ENCODE results near the gene SACM1L.

Gene SACM1L

GRCh38 chr3:45749880-45750279 lies 60.7 kb downstream of the SACM1L start:
- H3K9me3 ChIP-seq (ENCODE audit: insufficient read depth, low read length, severe bottlenecking) = no peaks in the 10 kb centered on the region
- DNase-seq = no peak
- H2AFZ ChIP-seq (ENCODE audit: low read depth, low read length) = no peak overlapping the region
- H4K20me1 ChIP-seq (ENCODE audit: insufficient read depth, low read length) = no peaks in the 10 kb centered on the region; the same call in 1 of the 2 replicates
- ATAC-seq (ENCODE audit: insufficient read depth, low read depth) = no peak
- no peaks in the 10 kb centered on the region for H3K79me2 ChIP-seq (ENCODE audit: insufficient read depth, low read length)
- no peak overlapping the region for H3K9ac ChIP-seq (ENCODE audit: low read depth, low read length)
- H3K27ac ChIP-seq (ENCODE audit: low read length) = no peak overlapping the region
- no peak overlapping the region for H3K4me3 ChIP-seq (ENCODE audit: low read depth in 1 of 2, low read length in 2 of 2)
- H3K4me2 ChIP-seq (ENCODE audit: insufficient read depth, low read length) = no peak overlapping the region
- peaks cover 30% of the 10 kb centered on the region for H3K36me3 ChIP-seq (ENCODE audit: insufficient read depth, low read length)
- H3K4me1 ChIP-seq (ENCODE audit: insufficient read depth, low read length) = no peaks in the 10 kb centered on the region
- no peak for TF ChIP-seq EZH2 (IDR thresholded peaks at IDR 0.05; ENCODE audit: borderline replicate concordance, low read depth, low read length, severe bottlenecking)
- TF ChIP-seq CTCF (IDR thresholded peaks at IDR 0.05; ENCODE audit: borderline replicate concordance, extremely low read depth, low read length, poor library complexity, severe bottlenecking) = no peak
- no peaks in the 10 kb centered on the region for H3K27me3 ChIP-seq (ENCODE audit: insufficient read depth, low read length, poor library complexity)

- ATAC-seq (ENCODE audit: insufficient read depth, low read depth) = no peak
- TF ChIP-seq EZH2 (IDR thresholded peaks at IDR 0.05; ENCODE audit: borderline replicate concordance, low read depth, low read length, severe bottlenecking) (no peak), CTCF (IDR thresholded peaks at IDR 0.05; ENCODE audit: borderline replicate concordance, extremely low read depth, low read length, poor library complexity, severe bottlenecking) (no peak)
- no peak overlapping the region for H3K4me3 ChIP-seq (ENCODE audit: low read depth in 1 of 2, low read length in 2 of 2)
Measured at GRCh38 chr3:45751537-45752242, 62.5 kb downstream of the SACM1L start.

GRCh38 chr3:45753095-45753494 lies 63.9 kb downstream of the SACM1L start:
- no peak for DNase-seq
- no peaks in the 10 kb centered on the region for H3K9me3 ChIP-seq (ENCODE audit: insufficient read depth, low read length, severe bottlenecking)
- H3K4me1 ChIP-seq (ENCODE audit: insufficient read depth, low read length) = peaks cover 1% of the 10 kb centered on the region; the same call in 1 of the 2 replicates
- H3K4me2 ChIP-seq (ENCODE audit: insufficient read depth, low read length) = no peak overlapping the region
- no peak overlapping the region for H3K4me3 ChIP-seq (ENCODE audit: low read depth in 1 of 2, low read length in 2 of 2)
- TF ChIP-seq EZH2 (IDR thresholded peaks at IDR 0.05; ENCODE audit: borderline replicate concordance, low read depth, low read length, severe bottlenecking) (no peak), CTCF (IDR thresholded peaks at IDR 0.05; ENCODE audit: borderline replicate concordance, extremely low read depth, low read length, poor library complexity, severe bottlenecking) (no peak)
- no peak overlapping the region for H3K9ac ChIP-seq (ENCODE audit: low read depth, low read length)
- ATAC-seq (ENCODE audit: insufficient read depth, low read depth) = no peak
- no peaks in the 10 kb centered on the region for H4K20me1 ChIP-seq (ENCODE audit: insufficient read depth, low read length)
- no peaks in the 10 kb centered on the region for H3K27me3 ChIP-seq (ENCODE audit: insufficient read depth, low read length, poor library complexity)
- H3K27ac ChIP-seq (ENCODE audit: low read length) = no peak overlapping the region
- no peaks in the 10 kb centered on the region for H3K79me2 ChIP-seq (ENCODE audit: insufficient read depth, low read length)
- peaks cover 1% of the 10 kb centered on the region; the same call in 1 of the 2 replicates for H3K36me3 ChIP-seq (ENCODE audit: insufficient read depth, low read length)
- H2AFZ ChIP-seq (ENCODE audit: low read depth, low read length) = no peak overlapping the region

More at GRCh38 chr3:45751537-45752242, 62.5 kb downstream of the SACM1L start:
- DNase-seq = no peak
- H3K9me3 ChIP-seq (ENCODE audit: insufficient read depth, low read length, severe bottlenecking) = no peaks in the 10 kb centered on the region
- H3K36me3 ChIP-seq (ENCODE audit: insufficient read depth, low read length) = peaks cover 14% of the 10 kb centered on the region; the same call in 1 of the 2 replicates
- no peaks in the 10 kb centered on the region for H3K79me2 ChIP-seq (ENCODE audit: insufficient read depth, low read length)
- H3K27ac ChIP-seq (ENCODE audit: low read length) = 0 out of 2 replicates have a peak overlapping the region, but pooled peaks have one; percentile 18
- H3K4me2 ChIP-seq (ENCODE audit: insufficient read depth, low read length) = no peak overlapping the region
- H2AFZ ChIP-seq (ENCODE audit: low read depth, low read length) = no peak overlapping the region
- no peaks in the 10 kb centered on the region; the same call in 1 of the 2 replicates for H4K20me1 ChIP-seq (ENCODE audit: insufficient read depth, low read length)
- H3K9ac ChIP-seq (ENCODE audit: low read depth, low read length) = no peak overlapping the region
- no peaks in the 10 kb centered on the region for H3K27me3 ChIP-seq (ENCODE audit: insufficient read depth, low read length, poor library complexity)
- no peaks in the 10 kb centered on the region for H3K4me1 ChIP-seq (ENCODE audit: insufficient read depth, low read length)
